ENCODE data around the gene RALGAPA1. TPM values are rescaled to one million over a fixed set of nuclear protein-coding genes. Genes with fewer than 3 reads are reported as not detected.

RALGAPA1 gene
- total and polyA plus RNA-seq, 9 of the 15 experiments (the other 6 are each of a cell fraction or from before 2014, with no cell fraction given) = 2.5 to 16.3 (median 6.2) TPM

GRCh38 chr14:35534873-35535482 is 274.1 kb downstream of the RALGAPA1 start (continued):
- TF ChIP-seq CHD4 (IDR thresholded peaks at IDR 0.05; ENCODE audit: insufficient read depth, insufficient replicate concordance, low read depth, low read length, poor library complexity, severe bottlenecking) = no peak
- no peak for TF ChIP-seq POU5F1 (IDR thresholded peaks at IDR 0.05; ENCODE audit: borderline replicate concordance, low read depth, low read length, partially characterized antibody)
- no peak for TF ChIP-seq ASH1L (IDR thresholded peaks at IDR 0.05; ENCODE audit: borderline replicate concordance, low read depth, partially characterized antibody)
- peak; percentile 77 for TF ChIP-seq SP1 (CRISPR knock-in tag; IDR thresholded peaks at IDR 0.05)
- no peak for TF ChIP-seq HNRNPK (IDR thresholded peaks at IDR 0.05; ENCODE audit: low read depth, low read length, poor library complexity, severe bottlenecking)
- TF ChIP-seq TOE1 (IDR thresholded peaks at IDR 0.05; ENCODE audit: borderline replicate concordance) = no peak
- TF ChIP-seq TOE1 (CRISPR knock-in tag; IDR thresholded peaks at IDR 0.05; ENCODE audit: borderline replicate concordance, low read depth) = peak; percentile 100
- TF ChIP-seq CBFB (CRISPR knock-in tag; IDR thresholded peaks at IDR 0.05) = peak; percentile 82
- TF ChIP-seq ZEB2 (IDR thresholded peaks at IDR 0.05) = no peak
- no peak for TF ChIP-seq HNRNPL (IDR thresholded peaks at IDR 0.05; ENCODE audit: low read depth, low read length)
- TF ChIP-seq CREBBP (IDR thresholded peaks at IDR 0.05; ENCODE audit: low read depth, low read length) = no peak
- no peak for TF ChIP-seq SNIP1 (IDR thresholded peaks at IDR 0.05; ENCODE audit: low read depth)
- TF ChIP-seq ZNF277 (CRISPR knock-in tag; IDR thresholded peaks at IDR 0.05; ENCODE audit: borderline replicate concordance) = no peak
- no peak for TF ChIP-seq ZNF3 (CRISPR knock-in tag; IDR thresholded peaks at IDR 0.05)
- TF ChIP-seq ATF3 (IDR thresholded peaks at IDR 0.05) = no peak
- TF ChIP-seq ATF3 (CRISPR knock-in tag; conservative IDR thresholded peaks at IDR 0.05) = peak; percentile 90
- no peak for TF ChIP-seq HOMEZ (CRISPR knock-in tag; IDR thresholded peaks at IDR 0.05)
- no peak for TF ChIP-seq RNF219 (CRISPR knock-in tag; IDR thresholded peaks at IDR 0.05)
- no peak for TF ChIP-seq MTA2 (IDR thresholded peaks at IDR 0.05; ENCODE audit: low read depth)
- no peak for TF ChIP-seq DEAF1 (CRISPR knock-in tag; IDR thresholded peaks at IDR 0.05)
- no peak for TF ChIP-seq SMARCA5 (IDR thresholded peaks at IDR 0.05)

Data from K562 (cell line).